SK-N-SH treated with all-trans-retinoic acid at 6 μM for 48 hours (cell line): ENCODE data around the gene RPL7A.

Source experiments
- ATAC-seq: fragments of 200-7000 bp; cut with Tn5 transposase; 3 replicates; pipeline ENCODE4 v1.9.1; 2020; ENCODE audit warnings: mild to moderate bottlenecking, moderate library complexity
- ARNTL ChIP-seq: fragments of 450-650 bp; formaldehyde crosslinking; IDR thresholded peaks from 2 replicates; pipeline ENCODE4 v1.5.0; 2020; ENCODE audit warnings: low read depth, mild to moderate bottlenecking, moderate library complexity, borderline replicate concordance
- BACH2 ChIP-seq: fragments of 250-450 bp; sonication (Bioruptor Pico); IDR thresholded peaks from 2 replicates; pipeline ENCODE4 v1.9.0; 2021; ENCODE audit warnings: mild to moderate bottlenecking, borderline replicate concordance
- CSDC2 ChIP-seq: fragments of 250-450 bp; sonication (Bioruptor Pico); IDR thresholded peaks from 2 replicates; pipeline ENCODE4 v1.5.0; 2020; ENCODE audit warnings: mild to moderate bottlenecking, moderate library complexity
- ESRRG ChIP-seq: fragments of 250-450 bp; sonication (Bioruptor Pico); IDR thresholded peaks from 2 replicates; pipeline ENCODE4 v1.6.1; 2021; ENCODE audit warnings: mild to moderate bottlenecking
- GLIS3 ChIP-seq: fragments of 250-450 bp; sonication (Bioruptor Pico); IDR thresholded peaks from 2 replicates; pipeline ENCODE4 v1.5.0; 2020; ENCODE audit warnings: mild to moderate bottlenecking, moderate library complexity
- ISL1 ChIP-seq: fragments of 250-450 bp; sonication (Bioruptor Pico); IDR thresholded peaks from 2 replicates; pipeline ENCODE4 v2.1.2; 2022; ENCODE audit warnings: mild to moderate bottlenecking, moderate library complexity
- OSR1 ChIP-seq: fragments of 250-450 bp; sonication (Bioruptor Pico); IDR thresholded peaks from 2 replicates; pipeline ENCODE4 v1.8.0; 2022; ENCODE audit warnings: moderate library complexity, mild to moderate bottlenecking, inconsistent platforms
- PPARA ChIP-seq: fragments of 250-450 bp; sonication (Bioruptor Pico); IDR thresholded peaks from 2 replicates; pipeline ENCODE4 v1.5.0; 2020; ENCODE audit warnings: mild to moderate bottlenecking, borderline replicate concordance
- SNAI2 ChIP-seq: fragments of 250-450 bp; sonication (Bioruptor Pico); IDR thresholded peaks from 2 replicates; pipeline ENCODE4 v1.5.0; 2020; ENCODE audit warnings: mild to moderate bottlenecking, moderate library complexity
- TCF4 ChIP-seq: fragments of 250-450 bp; sonication (Bioruptor Pico); IDR thresholded peaks from 2 replicates; pipeline ENCODE4 v1.8.0; 2021; ENCODE audit warnings: mild to moderate bottlenecking, moderate library complexity, borderline replicate concordance
- TOX ChIP-seq: fragments of 250-450 bp; sonication (Bioruptor Pico); IDR thresholded peaks from 2 replicates; pipeline ENCODE4 v1.8.0; 2021; ENCODE audit warnings: mild to moderate bottlenecking, moderate library complexity, borderline replicate concordance
- ZC3H10 ChIP-seq: fragments of 250-450 bp; sonication (Bioruptor Pico); IDR thresholded peaks from 2 replicates; pipeline ENCODE4 v1.5.1; 2021; ENCODE audit warnings: mild to moderate bottlenecking, moderate library complexity
- ZFP30 ChIP-seq: fragments of 450-650 bp; formaldehyde crosslinking; IDR thresholded peaks from 2 replicates; pipeline ENCODE4 v1.5.0; 2022; ENCODE audit warnings: mild to moderate bottlenecking, moderate library complexity
- ZNF565 ChIP-seq: fragments of 450-650 bp; formaldehyde crosslinking; conservative IDR thresholded peaks from 2 replicates; pipeline ENCODE4 v1.5.0; 2020; ENCODE audit warnings: low read depth, mild to moderate bottlenecking, moderate library complexity
- ZNF70 ChIP-seq: fragments of 450-650 bp; formaldehyde crosslinking; IDR thresholded peaks from 2 replicates; pipeline ENCODE4 v1.5.0; 2020; ENCODE audit warnings: mild to moderate bottlenecking, moderate library complexity
- ZNF8 ChIP-seq: fragments of 450-650 bp; formaldehyde crosslinking; IDR thresholded peaks from 2 replicates; pipeline ENCODE4 v1.5.0; 2020; ENCODE audit warnings: mild to moderate bottlenecking, moderate library complexity
- TF ChIP-seq, protein P1 (sequence below): fragments of 250-450 bp; sonication (Bioruptor Pico); IDR thresholded peaks from 2 replicates; pipeline ENCODE4 v1.5.0; 2020; ENCODE audit warnings: mild to moderate bottlenecking, moderate library complexity
- TF ChIP-seq, protein P2 (sequence below): fragments of 250-450 bp; sonication (Bioruptor Pico); IDR thresholded peaks from 2 replicates; pipeline ENCODE4 v1.8.0; 2020; ENCODE audit warnings: mild to moderate bottlenecking, moderate library complexity, borderline replicate concordance
- TF ChIP-seq, protein P3 (sequence below): fragments of 250-450 bp; sonication (Bioruptor Pico); IDR thresholded peaks from 2 replicates; pipeline ENCODE4 v1.5.1; 2020; ENCODE audit warnings: low read depth, mild to moderate bottlenecking, moderate library complexity

The RPL7A gene

DNA sequence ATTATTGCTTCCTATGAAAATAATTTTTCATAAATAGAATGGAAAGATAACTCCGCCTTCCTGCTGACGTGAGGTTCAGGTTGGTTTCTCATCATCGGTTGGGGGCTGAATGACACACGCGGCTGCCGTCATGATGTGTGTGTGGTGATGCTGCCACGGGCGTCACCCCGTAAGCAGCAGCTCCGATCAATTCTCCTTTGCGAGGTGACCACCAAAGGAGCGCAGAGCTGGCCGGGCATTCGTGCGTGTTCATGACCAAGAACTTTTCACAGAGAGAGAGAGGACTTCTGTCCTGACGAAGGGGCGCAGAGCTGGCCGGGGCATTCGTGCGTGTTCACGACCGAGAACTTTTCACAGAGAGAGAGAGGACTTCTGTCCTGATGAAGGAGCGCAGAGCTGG lies 42.3 kb upstream of the RPL7A start (continued):
- TF ChIP-seq ARNTL (CRISPR knock-in tag) = no peak
- TF ChIP-seq ISL1 (CRISPR knock-in tag) = no peak
- no peak for TF ChIP-seq ZNF8
- TF ChIP-seq GLIS3 = no peak
- no peak for TF ChIP-seq CSDC2
- TF ChIP-seq ZNF70 = no peak
- TF ChIP-seq ZFP30 (CRISPR knock-in tag) = no peak

DNA sequence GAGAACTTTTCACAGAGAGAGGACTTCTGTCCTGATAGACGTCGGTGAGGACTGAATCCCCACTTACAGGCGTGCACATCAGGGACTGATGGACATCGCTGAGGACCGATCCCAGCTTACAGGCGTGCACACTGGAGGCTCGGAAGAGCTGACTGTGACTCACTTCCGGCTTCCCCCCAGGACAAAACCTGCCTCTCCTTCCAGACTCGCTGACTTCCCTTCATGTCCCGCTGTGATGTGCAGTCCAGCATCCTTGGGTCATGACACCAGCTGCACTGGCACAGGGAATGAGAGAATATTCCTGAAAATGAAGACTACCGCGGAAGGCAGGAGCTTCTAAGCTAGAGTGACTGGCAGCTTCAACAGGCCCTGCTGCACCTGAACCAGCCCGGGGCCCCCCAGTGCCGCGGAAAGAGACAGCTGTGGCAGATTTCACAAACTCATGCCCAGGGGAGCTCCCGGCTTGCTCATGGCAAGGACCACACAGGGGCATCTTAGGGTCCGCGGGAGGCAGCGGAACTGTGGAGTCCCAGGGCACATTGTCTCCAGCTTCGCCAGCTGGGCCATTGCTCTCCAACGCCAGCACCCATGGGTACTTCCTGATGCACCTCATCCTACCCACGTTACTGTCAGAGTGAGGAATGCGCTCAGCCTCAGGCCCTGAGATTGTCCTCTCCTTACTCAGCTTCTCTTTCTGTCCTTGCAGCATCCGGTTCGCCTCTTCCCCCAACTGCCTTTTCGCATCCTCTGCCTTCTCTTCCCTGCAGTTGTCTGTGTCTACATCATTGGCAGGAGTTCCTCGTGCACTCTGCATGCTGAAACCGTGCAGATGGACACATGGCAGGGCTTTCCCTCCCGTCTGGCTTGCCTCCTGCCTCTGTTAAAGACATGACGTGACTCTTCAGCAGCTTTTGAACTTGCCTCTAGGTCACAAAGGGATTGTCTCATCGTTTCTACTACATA lies 41.5 kb upstream of the RPL7A start:
- TF ChIP-seq ZNF8 = no peak
- no peak for TF ChIP-seq TOX (CRISPR knock-in tag)
- no peak for TF ChIP-seq PPARA (CRISPR knock-in tag)
- TF ChIP-seq OSR1 (CRISPR knock-in tag) = no peak
- TF ChIP-seq, protein P1, sequence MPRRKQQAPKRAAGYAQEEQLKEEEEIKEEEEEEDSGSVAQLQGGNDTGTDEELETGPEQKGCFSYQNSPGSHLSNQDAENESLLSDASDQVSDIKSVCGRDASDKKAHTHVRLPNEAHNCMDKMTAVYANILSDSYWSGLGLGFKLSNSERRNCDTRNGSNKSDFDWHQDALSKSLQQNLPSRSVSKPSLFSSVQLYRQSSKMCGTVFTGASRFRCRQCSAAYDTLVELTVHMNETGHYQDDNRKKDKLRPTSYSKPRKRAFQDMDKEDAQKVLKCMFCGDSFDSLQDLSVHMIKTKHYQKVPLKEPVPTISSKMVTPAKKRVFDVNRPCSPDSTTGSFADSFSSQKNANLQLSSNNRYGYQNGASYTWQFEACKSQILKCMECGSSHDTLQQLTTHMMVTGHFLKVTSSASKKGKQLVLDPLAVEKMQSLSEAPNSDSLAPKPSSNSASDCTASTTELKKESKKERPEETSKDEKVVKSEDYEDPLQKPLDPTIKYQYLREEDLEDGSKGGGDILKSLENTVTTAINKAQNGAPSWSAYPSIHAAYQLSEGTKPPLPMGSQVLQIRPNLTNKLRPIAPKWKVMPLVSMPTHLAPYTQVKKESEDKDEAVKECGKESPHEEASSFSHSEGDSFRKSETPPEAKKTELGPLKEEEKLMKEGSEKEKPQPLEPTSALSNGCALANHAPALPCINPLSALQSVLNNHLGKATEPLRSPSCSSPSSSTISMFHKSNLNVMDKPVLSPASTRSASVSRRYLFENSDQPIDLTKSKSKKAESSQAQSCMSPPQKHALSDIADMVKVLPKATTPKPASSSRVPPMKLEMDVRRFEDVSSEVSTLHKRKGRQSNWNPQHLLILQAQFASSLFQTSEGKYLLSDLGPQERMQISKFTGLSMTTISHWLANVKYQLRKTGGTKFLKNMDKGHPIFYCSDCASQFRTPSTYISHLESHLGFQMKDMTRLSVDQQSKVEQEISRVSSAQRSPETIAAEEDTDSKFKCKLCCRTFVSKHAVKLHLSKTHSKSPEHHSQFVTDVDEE = no peak
- TF ChIP-seq, protein P2, sequence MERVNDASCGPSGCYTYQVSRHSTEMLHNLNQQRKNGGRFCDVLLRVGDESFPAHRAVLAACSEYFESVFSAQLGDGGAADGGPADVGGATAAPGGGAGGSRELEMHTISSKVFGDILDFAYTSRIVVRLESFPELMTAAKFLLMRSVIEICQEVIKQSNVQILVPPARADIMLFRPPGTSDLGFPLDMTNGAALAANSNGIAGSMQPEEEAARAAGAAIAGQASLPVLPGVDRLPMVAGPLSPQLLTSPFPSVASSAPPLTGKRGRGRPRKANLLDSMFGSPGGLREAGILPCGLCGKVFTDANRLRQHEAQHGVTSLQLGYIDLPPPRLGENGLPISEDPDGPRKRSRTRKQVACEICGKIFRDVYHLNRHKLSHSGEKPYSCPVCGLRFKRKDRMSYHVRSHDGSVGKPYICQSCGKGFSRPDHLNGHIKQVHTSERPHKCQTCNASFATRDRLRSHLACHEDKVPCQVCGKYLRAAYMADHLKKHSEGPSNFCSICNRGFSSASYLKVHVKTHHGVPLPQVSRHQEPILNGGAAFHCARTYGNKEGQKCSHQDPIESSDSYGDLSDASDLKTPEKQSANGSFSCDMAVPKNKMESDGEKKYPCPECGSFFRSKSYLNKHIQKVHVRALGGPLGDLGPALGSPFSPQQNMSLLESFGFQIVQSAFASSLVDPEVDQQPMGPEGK (CRISPR knock-in tag) = no peak
- no peak for ATAC-seq

DNA sequence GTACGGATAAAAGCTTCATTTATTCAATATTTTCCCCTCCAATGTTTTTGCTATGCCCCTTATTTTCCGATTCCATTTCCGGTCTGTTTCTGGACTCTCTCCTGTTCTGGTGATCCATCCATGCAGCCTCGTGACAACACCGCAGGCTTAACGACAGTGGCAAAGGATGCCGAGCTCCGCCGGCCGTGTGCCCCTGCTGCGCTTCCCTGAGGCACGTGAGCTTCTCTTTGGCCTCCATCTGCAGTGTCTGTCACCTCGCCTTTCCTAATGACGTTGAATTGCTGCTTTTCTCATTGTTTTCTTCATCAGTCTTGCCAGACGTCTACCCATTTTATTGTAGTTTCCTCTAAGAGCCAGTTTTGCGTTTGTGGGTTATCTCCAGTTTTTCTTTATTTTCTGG lies 40.7 kb upstream of the RPL7A start:
- ATAC-seq = no peak
- TF ChIP-seq PPARA (CRISPR knock-in tag) = no peak
- TF ChIP-seq ESRRG (CRISPR knock-in tag) = no peak
- no peak for TF ChIP-seq CSDC2
- TF ChIP-seq ZFP30 (CRISPR knock-in tag) = no peak
- TF ChIP-seq SNAI2 (CRISPR knock-in tag) = no peak
- TF ChIP-seq OSR1 (CRISPR knock-in tag) = no peak
- no peak for TF ChIP-seq TOX (CRISPR knock-in tag)

DNA sequence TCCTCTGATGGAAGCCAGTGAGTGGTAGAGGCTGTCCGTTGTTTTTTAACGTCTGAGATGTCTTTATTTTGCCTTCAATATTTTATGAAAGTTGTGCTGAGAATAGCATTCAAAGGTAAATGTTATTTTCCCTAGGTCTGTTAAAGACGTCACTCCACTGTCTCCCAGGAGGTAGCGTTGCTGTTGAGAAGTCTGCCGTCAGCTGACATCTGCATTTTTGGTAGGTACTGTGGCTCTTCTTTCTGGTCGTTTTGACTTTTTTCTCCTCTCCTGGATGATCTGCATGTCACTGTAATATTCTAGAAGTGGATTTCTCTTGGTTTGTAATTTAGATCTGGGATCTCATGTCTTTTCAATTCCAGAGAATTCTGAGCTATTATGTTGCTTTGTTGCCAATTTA lies 38.4 kb upstream of the RPL7A start:
- TF ChIP-seq GLIS3 (no peak), TCF4 (no peak), OSR1 (CRISPR knock-in tag) (no peak), BACH2 (no peak), ZNF565 (CRISPR knock-in tag) (no peak), ESRRG (CRISPR knock-in tag) (no peak), ZNF70 (no peak), TOX (CRISPR knock-in tag) (no peak), ZC3H10 (CRISPR knock-in tag) (no peak), SNAI2 (CRISPR knock-in tag) (no peak)
- TF ChIP-seq, protein P2 (CRISPR knock-in tag) = no peak
- TF ChIP-seq, protein P3, sequence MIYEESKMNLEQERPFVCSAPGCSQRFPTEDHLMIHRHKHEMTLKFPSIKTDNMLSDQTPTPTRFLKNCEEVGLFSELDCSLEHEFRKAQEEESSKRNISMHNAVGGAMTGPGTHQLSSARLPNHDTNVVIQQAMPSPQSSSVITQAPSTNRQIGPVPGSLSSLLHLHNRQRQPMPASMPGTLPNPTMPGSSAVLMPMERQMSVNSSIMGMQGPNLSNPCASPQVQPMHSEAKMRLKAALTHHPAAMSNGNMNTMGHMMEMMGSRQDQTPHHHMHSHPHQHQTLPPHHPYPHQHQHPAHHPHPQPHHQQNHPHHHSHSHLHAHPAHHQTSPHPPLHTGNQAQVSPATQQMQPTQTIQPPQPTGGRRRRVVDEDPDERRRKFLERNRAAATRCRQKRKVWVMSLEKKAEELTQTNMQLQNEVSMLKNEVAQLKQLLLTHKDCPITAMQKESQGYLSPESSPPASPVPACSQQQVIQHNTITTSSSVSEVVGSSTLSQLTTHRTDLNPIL (CRISPR knock-in tag) = no peak
- ATAC-seq = no peak
